Esophagus squamous epithelium (tissue), 4 donors: Measurements from ENCODE around the gene ANKS1A.

ENCODE experiments used
- POLR2A ChIP-seq, 4 donors: fragments of 450-650 bp; IDR thresholded peaks; one replicate each; pipeline ENCODE4 v1.6.1; 2017; ENCODE audit warnings: antibody characterized with exemption in 4 of 4, mild to moderate bottlenecking in 4 of 4, moderate library complexity in 3 of 4
- TF ChIP-seq, protein P1 (sequence below), 6 experiments: fragments of 450-650 bp in 4 of 6; fragments of 200-600 bp in 2 of 6; sonication (generic) in 2 of 6; IDR thresholded peaks; one replicate each; pipeline ENCODE4 v1.5.1; 2016 to 2019; ENCODE audit warnings: antibody characterized with exemption in 6 of 6, mild to moderate bottlenecking in 4 of 6, moderate library complexity in 4 of 6

DNA sequence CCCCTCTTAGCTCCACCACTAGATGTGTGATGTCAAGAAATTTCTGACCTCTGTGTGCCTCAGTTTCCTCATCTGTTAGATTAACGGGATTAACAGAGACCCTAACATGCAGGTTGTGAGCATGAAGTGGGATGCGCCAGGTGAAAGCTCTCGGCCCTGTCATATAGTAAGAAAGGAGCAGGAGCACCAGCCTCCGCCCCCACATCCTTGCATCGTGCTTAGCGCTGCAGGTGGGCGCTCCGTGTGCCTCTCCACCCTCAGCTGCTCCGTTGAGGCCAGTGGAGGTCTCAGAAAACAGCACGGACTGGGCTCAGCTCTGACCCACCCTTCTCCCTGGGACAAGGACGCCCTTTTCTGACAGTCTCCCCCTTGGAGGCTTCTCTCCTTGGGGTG is 188.7 kb downstream of the ANKS1A start:
- TF ChIP-seq POLR2A (IDR thresholded peaks at IDR 0.05), result no peak
- TF ChIP-seq, protein P1, sequence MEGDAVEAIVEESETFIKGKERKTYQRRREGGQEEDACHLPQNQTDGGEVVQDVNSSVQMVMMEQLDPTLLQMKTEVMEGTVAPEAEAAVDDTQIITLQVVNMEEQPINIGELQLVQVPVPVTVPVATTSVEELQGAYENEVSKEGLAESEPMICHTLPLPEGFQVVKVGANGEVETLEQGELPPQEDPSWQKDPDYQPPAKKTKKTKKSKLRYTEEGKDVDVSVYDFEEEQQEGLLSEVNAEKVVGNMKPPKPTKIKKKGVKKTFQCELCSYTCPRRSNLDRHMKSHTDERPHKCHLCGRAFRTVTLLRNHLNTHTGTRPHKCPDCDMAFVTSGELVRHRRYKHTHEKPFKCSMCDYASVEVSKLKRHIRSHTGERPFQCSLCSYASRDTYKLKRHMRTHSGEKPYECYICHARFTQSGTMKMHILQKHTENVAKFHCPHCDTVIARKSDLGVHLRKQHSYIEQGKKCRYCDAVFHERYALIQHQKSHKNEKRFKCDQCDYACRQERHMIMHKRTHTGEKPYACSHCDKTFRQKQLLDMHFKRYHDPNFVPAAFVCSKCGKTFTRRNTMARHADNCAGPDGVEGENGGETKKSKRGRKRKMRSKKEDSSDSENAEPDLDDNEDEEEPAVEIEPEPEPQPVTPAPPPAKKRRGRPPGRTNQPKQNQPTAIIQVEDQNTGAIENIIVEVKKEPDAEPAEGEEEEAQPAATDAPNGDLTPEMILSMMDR (IDR thresholded peaks at IDR 0.05), result no peak
